Natural killer cell (primary cell): ENCODE results near the gene VMP1. TPM values are rescaled to one million over a fixed set of nuclear protein-coding genes. Genes with fewer than 3 reads are reported as not detected.

ENCODE experiments used
- ATAC-seq, 3 donors: fragments of 150-1000 bp in 2 of 3; fragments of 200-7000 bp in 1 of 3; cut with Tn5 transposase; 1 replicate in 1 of 3; 2 replicates in 2 of 3; pipeline ENCODE4 v1.10.0; 2021; ENCODE audit warnings: mild to moderate bottlenecking in 2 of 3, moderate library complexity in 2 of 3
- DNase-seq, 2 donors: peaks; one replicate each; pipeline versions ENCODE4 v3.0.0 to v3.0.0-alpha.2; 2013 to 2021; ENCODE audit warnings: mixed read lengths in 1 of 2
- H3K27ac ChIP-seq: one replicate; pipeline ENCODE4 v1.5.1; 2013; ENCODE audit warnings: mild to moderate bottlenecking, low read length
- H3K27me3 ChIP-seq: one replicate; pipeline ENCODE4 v1.6.1; 2013; ENCODE audit warnings: low read length; ENCODE audit not compliant: control insufficient read depth, insufficient read depth
- H3K36me3 ChIP-seq: one replicate; pipeline ENCODE4 v1.6.1; 2013; ENCODE audit warnings: low read length; ENCODE audit not compliant: control insufficient read depth, insufficient read depth
- H3K4me1 ChIP-seq: one replicate; pipeline ENCODE4 v1.6.1; 2013; ENCODE audit warnings: low read length; ENCODE audit not compliant: control insufficient read depth, insufficient read depth
- H3K4me3 ChIP-seq: one replicate; pipeline ENCODE4 v1.5.1; 2013; ENCODE audit warnings: low read length
- H3K9me3 ChIP-seq: one replicate; pipeline ENCODE4 v1.6.1; 2013; ENCODE audit warnings: low read length; ENCODE audit not compliant: control insufficient read depth, insufficient read depth
- H3K27ac Mint-ChIP-seq, 2 donors: one replicate each; pipeline ENCODE4 v1.8.0; 2022; ENCODE audit warnings: mild to moderate bottlenecking in 2 of 2, mixed read lengths in 2 of 2, moderate library complexity in 1 of 2
- H3K27me3 Mint-ChIP-seq, 2 donors: one replicate each; pipeline ENCODE4 v1.8.0; 2022; ENCODE audit warnings: low read depth in 2 of 2, mixed read lengths in 2 of 2
- H3K36me3 Mint-ChIP-seq: one replicate; pipeline ENCODE4 v1.8.0; 2022; ENCODE audit warnings: mixed read lengths
- H3K4me1 Mint-ChIP-seq, 2 donors: one replicate each; pipeline ENCODE4 v1.8.0; 2022; ENCODE audit warnings: mixed read lengths in 2 of 2
- H3K4me3 Mint-ChIP-seq: one replicate; pipeline ENCODE4 v1.8.0; 2022; ENCODE audit warnings: mild to moderate bottlenecking, moderate library complexity, mixed read lengths
- H3K9me3 Mint-ChIP-seq, 2 donors: one replicate each; pipeline ENCODE4 v1.8.0; 2022; ENCODE audit warnings: mixed read lengths in 2 of 2
- WGBS: methylation state at CpG from one replicate; pipeline ENCODE4 v1.1.7; 2013; ENCODE audit warnings: missing lambda C conversion rate; ENCODE audit not compliant: insufficient coverage; 5-methylcytosine and 5-hydroxymethylcytosine counted together
- intact Hi-C: fragments of 100-400 bp; cut with micrococcal nuclease; formaldehyde crosslinking; loops from one replicate; pipeline ENCODE4 v1.14.2; 2022
- total RNA-seq, 4 donors: library from RNA; stranded (reverse); fragments of 120-200 nt in 1 of 4; gene quantifications; one replicate each; pipeline versions ENCODE4 v1.2.3 to v1.2.4, GENCODE V29; 2013 to 2022
- TF ChIP-seq, protein P1 (sequence below): fragments of 200-600 bp; IDR thresholded peaks from one replicate; pipeline ENCODE4 v1.8.0; 2022; ENCODE audit warnings: antibody characterized with exemption

The VMP1 gene
- total RNA-seq, 3 donors from 2014 or later (not counting 1 experiment from before 2014, with no cell fraction given) = 136 to 175 (median 162) TPM

DNA sequence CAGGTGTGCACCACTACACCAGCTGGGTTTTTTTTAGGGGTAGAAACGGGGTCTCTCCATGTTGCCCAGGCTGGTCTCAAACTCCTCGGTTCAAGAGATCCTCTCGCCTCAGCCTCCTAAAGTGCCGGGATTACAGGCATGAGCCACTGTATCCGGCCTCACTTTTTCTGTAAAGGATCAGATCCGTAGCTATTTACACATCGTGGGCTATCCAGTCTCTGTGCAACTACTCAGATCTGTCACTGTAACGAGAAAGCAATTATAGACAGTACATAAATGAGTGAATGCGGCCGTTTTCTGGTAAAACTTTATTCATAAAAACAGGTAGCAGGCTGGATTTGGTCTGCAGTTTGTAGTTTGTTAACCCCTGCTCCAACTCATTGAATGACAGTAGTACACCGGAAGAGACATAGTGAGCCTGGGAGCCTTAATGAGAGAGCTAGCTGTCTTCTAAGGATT, 44.5 kb downstream of the VMP1 start:
- Mint-ChIP-seq H3K27me3 (no peaks in the 10 kb centered on the region), H3K27ac (no peak overlapping the region), H3K9me3 (no peaks in the 10 kb centered on the region), H3K36me3 (no peaks in the 10 kb centered on the region), H3K4me3 (no peak overlapping the region), H3K4me1 (peaks cover 0 to 3% of the 10 kb centered on the region in 2 donors)
- Histone ChIP-seq H3K27me3 (no peaks in the 10 kb centered on the region), H3K4me3 (no peak overlapping the region), H3K9me3 (no peaks in the 10 kb centered on the region), H3K36me3 (peaks cover 3% of the 10 kb centered on the region), H3K27ac (no peak overlapping the region), H3K4me1 (no peaks in the 10 kb centered on the region)
- intact Hi-C loops = loop anchor here (5.0 kb wide), 2 partner anchors 85 to 285 kb away; no protein-coding TSS in a partner anchor
- TF ChIP-seq, protein P1, sequence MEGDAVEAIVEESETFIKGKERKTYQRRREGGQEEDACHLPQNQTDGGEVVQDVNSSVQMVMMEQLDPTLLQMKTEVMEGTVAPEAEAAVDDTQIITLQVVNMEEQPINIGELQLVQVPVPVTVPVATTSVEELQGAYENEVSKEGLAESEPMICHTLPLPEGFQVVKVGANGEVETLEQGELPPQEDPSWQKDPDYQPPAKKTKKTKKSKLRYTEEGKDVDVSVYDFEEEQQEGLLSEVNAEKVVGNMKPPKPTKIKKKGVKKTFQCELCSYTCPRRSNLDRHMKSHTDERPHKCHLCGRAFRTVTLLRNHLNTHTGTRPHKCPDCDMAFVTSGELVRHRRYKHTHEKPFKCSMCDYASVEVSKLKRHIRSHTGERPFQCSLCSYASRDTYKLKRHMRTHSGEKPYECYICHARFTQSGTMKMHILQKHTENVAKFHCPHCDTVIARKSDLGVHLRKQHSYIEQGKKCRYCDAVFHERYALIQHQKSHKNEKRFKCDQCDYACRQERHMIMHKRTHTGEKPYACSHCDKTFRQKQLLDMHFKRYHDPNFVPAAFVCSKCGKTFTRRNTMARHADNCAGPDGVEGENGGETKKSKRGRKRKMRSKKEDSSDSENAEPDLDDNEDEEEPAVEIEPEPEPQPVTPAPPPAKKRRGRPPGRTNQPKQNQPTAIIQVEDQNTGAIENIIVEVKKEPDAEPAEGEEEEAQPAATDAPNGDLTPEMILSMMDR = no peak
- 79% methylated on average over 10 of the region's 11 CpGs for WGBS
- ATAC-seq (no peak), DNase-seq (peak in 1 of 2 donors; percentile 18)

DNA sequence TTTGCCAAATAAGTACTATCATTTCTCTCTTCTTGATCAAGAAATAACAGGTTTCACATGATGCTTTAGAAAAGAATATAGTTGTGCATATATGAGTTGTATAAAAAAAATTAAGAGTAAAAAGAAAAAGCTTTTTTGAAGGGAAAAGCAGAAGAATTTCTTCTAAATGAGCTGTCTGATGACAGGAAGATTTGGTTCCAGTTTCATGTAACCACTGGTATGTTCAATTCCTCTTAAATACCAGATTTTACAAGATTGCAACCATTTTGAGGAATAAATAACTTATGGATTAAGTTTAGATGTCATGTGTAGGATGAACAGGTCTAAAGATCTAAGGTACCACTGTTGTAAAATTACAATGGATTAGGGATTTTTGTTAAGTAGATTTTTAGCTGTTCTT, 45.0 kb downstream of the VMP1 start:
- no peak for DNase-seq
- peaks cover 0 to 3% of the 10 kb centered on the region in 2 donors for H3K4me1 Mint-ChIP-seq
- no peak overlapping the region for H3K4me3 ChIP-seq

DNA sequence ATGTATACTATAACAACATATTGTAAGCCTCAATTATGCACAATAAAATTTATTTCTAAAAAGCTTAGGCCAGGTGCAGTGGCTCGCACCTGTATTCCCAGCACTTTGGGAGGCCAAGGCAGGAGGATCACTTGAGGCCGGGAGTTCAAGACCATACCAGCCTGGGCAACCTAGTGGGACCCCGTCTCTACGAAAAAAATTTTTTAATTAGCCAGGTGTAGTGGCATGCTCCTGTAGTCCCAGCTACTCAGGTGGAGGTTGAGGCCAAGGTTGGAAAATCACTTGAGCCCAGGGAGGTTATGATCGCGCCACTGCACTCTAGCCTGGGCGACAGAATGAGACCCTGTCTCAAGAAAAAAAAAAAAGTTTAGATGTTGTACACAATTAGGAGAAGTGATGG, 45.5 kb downstream of the VMP1 start:
- Histone ChIP-seq H3K9me3 (no peaks in the 10 kb centered on the region), H3K4me3 (no peak overlapping the region), H3K36me3 (peaks cover 3% of the 10 kb centered on the region), H3K27ac (no peak overlapping the region), H3K4me1 (no peaks in the 10 kb centered on the region), H3K27me3 (no peaks in the 10 kb centered on the region)
- no peak for DNase-seq
- Mint-ChIP-seq H3K4me1 (peaks cover 0 to 4% of the 10 kb centered on the region in 2 donors), H3K4me3 (no peak overlapping the region), H3K27ac (no peak overlapping the region), H3K9me3 (no peaks in the 10 kb centered on the region), H3K27me3 (no peaks in the 10 kb centered on the region), H3K36me3 (no peaks in the 10 kb centered on the region)
- WGBS = 94% methylated on average over 7 of the region's 7 CpGs
- intact Hi-C loops = loop anchor here (1.0 to 5.0 kb wide), 3 partner anchors 84 to 284 kb away; no protein-coding TSS in a partner anchor
- ATAC-seq = no peak
- TF ChIP-seq, protein P1 = no peak

More for the DNA sequence above, 45.0 kb downstream of the VMP1 start:
- intact Hi-C loops = loop anchor here (5.0 kb wide), 2 partner anchors 85 to 285 kb away; no protein-coding TSS in a partner anchor
- ATAC-seq = no peak
- TF ChIP-seq, protein P1 = no peak
- H3K36me3 ChIP-seq = peaks cover 3% of the 10 kb centered on the region
- Mint-ChIP-seq H3K36me3 (no peaks in the 10 kb centered on the region), H3K9me3 (no peaks in the 10 kb centered on the region), H3K27ac (no peak overlapping the region), H3K4me3 (no peak overlapping the region), H3K27me3 (no peaks in the 10 kb centered on the region)
- H3K27me3 ChIP-seq = no peaks in the 10 kb centered on the region
- no peak overlapping the region for H3K27ac ChIP-seq
- H3K4me1 ChIP-seq = no peaks in the 10 kb centered on the region
- H3K9me3 ChIP-seq = no peaks in the 10 kb centered on the region
